ENCODE results near the gene RHBDF1. TPM values are rescaled to one million over a fixed set of nuclear protein-coding genes. Genes with fewer than 3 reads are reported as not detected.
"Not testable (repeated sequence)": the region's sequence is repeated elsewhere in the genome, so short reads cannot be mapped to it uniquely, and the experiment has no call there.

Gene RHBDF1
- polyA plus RNA-seq, 2 donors, result 36.6 to 56.0 TPM

- 89 to 91% methylated on average over 22 of the region's 22 CpGs for WGBS, 2 donors
- peaks cover 0 to 2% of the 10 kb centered on the region in 2 donors for H3K36me3 ChIP-seq (ENCODE audit: control insufficient read depth in 2 of 2, insufficient read depth in 2 of 2, low read length in 1 of 2)
- no peaks in the 10 kb centered on the region for H3K27me3 ChIP-seq (ENCODE audit: control insufficient read depth in 1 of 2, insufficient read depth in 2 of 2, low read length in 2 of 2)
- H3K4me1 ChIP-seq (ENCODE audit: control insufficient read depth in 2 of 2, insufficient read depth in 2 of 2, low read length in 1 of 2), result peaks cover 0 to 9% of the 10 kb centered on the region in 2 donors
- no peaks in the 10 kb centered on the region for H3K9me3 ChIP-seq (ENCODE audit: control insufficient read depth in 2 of 2, insufficient read depth in 1 of 2, low read depth in 1 of 2, low read length in 1 of 2)
- no peak overlapping the region for H3K27ac ChIP-seq (ENCODE audit: low read depth in 2 of 2, low read length in 1 of 2)
- no peak overlapping the region for H3K4me3 ChIP-seq (ENCODE audit: low read depth in 1 of 2, low read length in 2 of 2)
These were observed 30.9 kb downstream of the RHBDF1 start for GRCh38 chr16:41439-42068.

GRCh38 chr16:38941-39892 lies 33.2 kb downstream of the RHBDF1 start:
- Histone ChIP-seq H3K36me3 (ENCODE audit: control insufficient read depth in 2 of 2, insufficient read depth in 2 of 2, low read length in 1 of 2) (peaks cover 0 to 2% of the 10 kb centered on the region in 2 donors), H3K27me3 (ENCODE audit: control insufficient read depth in 1 of 2, insufficient read depth in 2 of 2, low read length in 2 of 2) (no peaks in the 10 kb centered on the region), H3K9me3 (ENCODE audit: control insufficient read depth in 2 of 2, insufficient read depth in 1 of 2, low read depth in 1 of 2, low read length in 1 of 2) (no peaks in the 10 kb centered on the region), H3K4me3 (ENCODE audit: low read depth in 1 of 2, low read length in 2 of 2) (no peak overlapping the region), H3K27ac (ENCODE audit: low read depth in 2 of 2, low read length in 1 of 2) (peak overlapping the region in 1 of 2 donors; percentile 21), H3K4me1 (ENCODE audit: control insufficient read depth in 2 of 2, insufficient read depth in 2 of 2, low read length in 1 of 2) (peaks cover 0 to 9% of the 10 kb centered on the region in 2 donors)
- 82 to 85% methylated on average over 13 of the region's 13 CpGs for WGBS, 2 donors

GRCh38 chr16:38206-38605 lies 34.2 kb downstream of the RHBDF1 start:
- not testable (repeated sequence) for H3K27me3 ChIP-seq (ENCODE audit: control insufficient read depth in 1 of 2, insufficient read depth in 2 of 2, low read length in 2 of 2); H3K27ac ChIP-seq (ENCODE audit: low read depth in 2 of 2, low read length in 1 of 2); H3K9me3 ChIP-seq (ENCODE audit: control insufficient read depth in 2 of 2, insufficient read depth in 1 of 2, low read depth in 1 of 2, low read length in 1 of 2); H3K4me3 ChIP-seq (ENCODE audit: low read depth in 1 of 2, low read length in 2 of 2); H3K36me3 ChIP-seq (ENCODE audit: control insufficient read depth in 2 of 2, insufficient read depth in 2 of 2, low read length in 1 of 2); H3K4me1 ChIP-seq (ENCODE audit: control insufficient read depth in 2 of 2, insufficient read depth in 2 of 2, low read length in 1 of 2)
- whole genome bisulfite sequencing, 2 donors, result 88 to 94% methylated on average over 11 of the region's 11 CpGs

GRCh38 chr16:37511-37910 lies 34.9 kb downstream of the RHBDF1 start:
- no peaks in the 10 kb centered on the region for H3K36me3 ChIP-seq (ENCODE audit: control insufficient read depth in 2 of 2, insufficient read depth in 2 of 2, low read length in 1 of 2)
- H3K27me3 ChIP-seq (ENCODE audit: control insufficient read depth in 1 of 2, insufficient read depth in 2 of 2, low read length in 2 of 2), result no peaks in the 10 kb centered on the region
- no peak overlapping the region for H3K27ac ChIP-seq (ENCODE audit: low read depth in 2 of 2, low read length in 1 of 2)
- WGBS, 2 donors, result 90 to 92% methylated on average over 5 of the region's 5 CpGs
- H3K4me3 ChIP-seq (ENCODE audit: low read depth in 1 of 2, low read length in 2 of 2), result no peak overlapping the region
- H3K9me3 ChIP-seq (ENCODE audit: control insufficient read depth in 2 of 2, insufficient read depth in 1 of 2, low read depth in 1 of 2, low read length in 1 of 2), result no peaks in the 10 kb centered on the region
- H3K4me1 ChIP-seq (ENCODE audit: control insufficient read depth in 2 of 2, insufficient read depth in 2 of 2, low read length in 1 of 2), result peaks cover 0 to 9% of the 10 kb centered on the region in 2 donors

- Histone ChIP-seq H3K27ac (ENCODE audit: low read depth in 2 of 2, low read length in 1 of 2) (no peak overlapping the region), H3K4me1 (ENCODE audit: control insufficient read depth in 2 of 2, insufficient read depth in 2 of 2, low read length in 1 of 2) (peaks cover 0 to 9% of the 10 kb centered on the region in 2 donors), H3K9me3 (ENCODE audit: control insufficient read depth in 2 of 2, insufficient read depth in 1 of 2, low read depth in 1 of 2, low read length in 1 of 2) (no peaks in the 10 kb centered on the region), H3K36me3 (ENCODE audit: control insufficient read depth in 2 of 2, insufficient read depth in 2 of 2, low read length in 1 of 2) (no peaks in the 10 kb centered on the region), H3K27me3 (ENCODE audit: control insufficient read depth in 1 of 2, insufficient read depth in 2 of 2, low read length in 2 of 2) (no peaks in the 10 kb centered on the region), H3K4me3 (ENCODE audit: low read depth in 1 of 2, low read length in 2 of 2) (no peak overlapping the region)
- 82 to 88% methylated on average over 15 of the region's 15 CpGs for WGBS, 2 donors
These were observed 36.0 kb downstream of the RHBDF1 start for GRCh38 chr16:36336-36984.

- no peak overlapping the region for H3K27ac ChIP-seq (ENCODE audit: low read depth in 2 of 2, low read length in 1 of 2)
- no peaks in the 10 kb centered on the region for H3K36me3 ChIP-seq (ENCODE audit: control insufficient read depth in 2 of 2, insufficient read depth in 2 of 2, low read length in 1 of 2)
- WGBS, 2 donors, result 89% methylated on average over 10 to 11 of the region's 11 CpGs
These were observed 36.6 kb downstream of the RHBDF1 start for GRCh38 chr16:35678-36305.

GRCh38 chr16:35011-35677 lies 37.3 kb downstream of the RHBDF1 start:
- no peaks in the 10 kb centered on the region for H3K27me3 ChIP-seq (ENCODE audit: control insufficient read depth in 1 of 2, insufficient read depth in 2 of 2, low read length in 2 of 2)
- no peak overlapping the region for H3K4me3 ChIP-seq (ENCODE audit: low read depth in 1 of 2, low read length in 2 of 2)
- WGBS, 2 donors, result 74 to 80% methylated on average over 17 of the region's 17 CpGs
- H3K27ac ChIP-seq (ENCODE audit: low read depth in 2 of 2, low read length in 1 of 2), result no peak overlapping the region
- peaks cover 0 to 9% of the 10 kb centered on the region in 2 donors for H3K4me1 ChIP-seq (ENCODE audit: control insufficient read depth in 2 of 2, insufficient read depth in 2 of 2, low read length in 1 of 2)
- no peaks in the 10 kb centered on the region for H3K36me3 ChIP-seq (ENCODE audit: control insufficient read depth in 2 of 2, insufficient read depth in 2 of 2, low read length in 1 of 2)
- no peaks in the 10 kb centered on the region for H3K9me3 ChIP-seq (ENCODE audit: control insufficient read depth in 2 of 2, insufficient read depth in 1 of 2, low read depth in 1 of 2, low read length in 1 of 2)

More at GRCh38 chr16:35678-36305, 36.6 kb downstream of the RHBDF1 start:
- peaks cover 0 to 9% of the 10 kb centered on the region in 2 donors for H3K4me1 ChIP-seq (ENCODE audit: control insufficient read depth in 2 of 2, insufficient read depth in 2 of 2, low read length in 1 of 2)
- no peaks in the 10 kb centered on the region for H3K27me3 ChIP-seq (ENCODE audit: control insufficient read depth in 1 of 2, insufficient read depth in 2 of 2, low read length in 2 of 2)
- H3K4me3 ChIP-seq (ENCODE audit: low read depth in 1 of 2, low read length in 2 of 2), result no peak overlapping the region
- no peaks in the 10 kb centered on the region for H3K9me3 ChIP-seq (ENCODE audit: control insufficient read depth in 2 of 2, insufficient read depth in 1 of 2, low read depth in 1 of 2, low read length in 1 of 2)

GRCh38 chr16:34648-34987 lies 37.8 kb downstream of the RHBDF1 start:
- 56 to 57% methylated on average over 6 of the region's 6 CpGs for WGBS, 2 donors
- H3K4me1 ChIP-seq (ENCODE audit: control insufficient read depth in 2 of 2, insufficient read depth in 2 of 2, low read length in 1 of 2), result peaks cover 0 to 9% of the 10 kb centered on the region in 2 donors
- no peaks in the 10 kb centered on the region for H3K9me3 ChIP-seq (ENCODE audit: control insufficient read depth in 2 of 2, insufficient read depth in 1 of 2, low read depth in 1 of 2, low read length in 1 of 2)
- no peak overlapping the region for H3K27ac ChIP-seq (ENCODE audit: low read depth in 2 of 2, low read length in 1 of 2)
- no peaks in the 10 kb centered on the region for H3K27me3 ChIP-seq (ENCODE audit: control insufficient read depth in 1 of 2, insufficient read depth in 2 of 2, low read length in 2 of 2)
- no peaks in the 10 kb centered on the region for H3K36me3 ChIP-seq (ENCODE audit: control insufficient read depth in 2 of 2, insufficient read depth in 2 of 2, low read length in 1 of 2)
- H3K4me3 ChIP-seq (ENCODE audit: low read depth in 1 of 2, low read length in 2 of 2), result no peak overlapping the region

All from esophagus (tissue), 2 donors.